GM23338 (cell line): ENCODE data around the gene WBP2NL.

Experiments used
- EZH2phosphoT487 ChIP-seq: fragments of 200-600 bp; sonication (generic); IDR thresholded peaks from one replicate; pipeline ENCODE4 v1.8.1; 2018; ENCODE audit warnings: antibody characterized with exemption; ENCODE audit not compliant: unreplicated experiment
- POLR2AphosphoS5 ChIP-seq: IDR thresholded peaks from 2 replicates; pipeline ENCODE4 v1.6.1; 2016; ENCODE audit warnings: antibody characterized with exemption, low read depth
- TF ChIP-seq, protein P1 (sequence below), 2 experiments: fragments of 200-600 bp in 1 of 2; sonication (generic) in 1 of 2; conservative IDR thresholded peaks; 2 replicates each; pipeline versions ENCODE4 v1.5.1 to v1.6.1; 2016 to 2017; ENCODE audit warnings: antibody characterized with exemption in 2 of 2, low read depth in 2 of 2, mild to moderate bottlenecking in 2 of 2, moderate library complexity in 1 of 2
- TF ChIP-seq, protein P2 (sequence below): IDR thresholded peaks from one replicate; pipeline ENCODE4 v1.6.1; 2018; ENCODE audit warnings: antibody characterized with exemption; ENCODE audit not compliant: unreplicated experiment

DNA sequence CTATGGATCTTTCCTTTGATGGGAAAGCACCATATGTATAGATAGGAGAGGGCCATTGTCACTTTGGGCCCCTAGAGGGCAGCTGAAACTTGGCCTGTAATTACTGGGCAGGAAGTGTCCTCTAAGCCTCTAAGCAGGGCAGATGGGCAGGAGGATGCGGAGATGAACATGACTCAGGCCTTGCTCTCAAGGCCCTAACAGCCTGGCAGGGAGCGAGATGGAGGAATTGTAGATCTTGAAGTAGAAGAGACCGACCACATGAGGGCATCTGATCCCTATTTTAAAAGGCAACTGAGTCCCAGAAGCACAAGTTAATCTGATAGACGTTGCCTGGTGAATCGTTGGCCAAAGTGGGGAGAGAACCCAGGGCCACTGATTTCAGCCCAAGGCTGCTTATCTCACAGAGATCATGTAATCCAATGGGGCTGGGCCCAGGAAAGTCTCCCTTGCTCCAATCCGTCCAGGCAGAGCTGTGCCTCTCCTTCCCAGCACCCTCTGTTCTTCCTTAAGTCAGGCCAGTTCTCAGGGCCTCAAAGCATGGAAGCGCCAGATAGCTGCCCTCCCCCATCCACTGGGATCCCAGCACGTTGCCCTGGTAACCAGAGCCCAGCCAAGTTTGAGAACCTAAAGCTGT is 31.9 kb upstream of the WBP2NL start:
- TF ChIP-seq, protein P1, sequence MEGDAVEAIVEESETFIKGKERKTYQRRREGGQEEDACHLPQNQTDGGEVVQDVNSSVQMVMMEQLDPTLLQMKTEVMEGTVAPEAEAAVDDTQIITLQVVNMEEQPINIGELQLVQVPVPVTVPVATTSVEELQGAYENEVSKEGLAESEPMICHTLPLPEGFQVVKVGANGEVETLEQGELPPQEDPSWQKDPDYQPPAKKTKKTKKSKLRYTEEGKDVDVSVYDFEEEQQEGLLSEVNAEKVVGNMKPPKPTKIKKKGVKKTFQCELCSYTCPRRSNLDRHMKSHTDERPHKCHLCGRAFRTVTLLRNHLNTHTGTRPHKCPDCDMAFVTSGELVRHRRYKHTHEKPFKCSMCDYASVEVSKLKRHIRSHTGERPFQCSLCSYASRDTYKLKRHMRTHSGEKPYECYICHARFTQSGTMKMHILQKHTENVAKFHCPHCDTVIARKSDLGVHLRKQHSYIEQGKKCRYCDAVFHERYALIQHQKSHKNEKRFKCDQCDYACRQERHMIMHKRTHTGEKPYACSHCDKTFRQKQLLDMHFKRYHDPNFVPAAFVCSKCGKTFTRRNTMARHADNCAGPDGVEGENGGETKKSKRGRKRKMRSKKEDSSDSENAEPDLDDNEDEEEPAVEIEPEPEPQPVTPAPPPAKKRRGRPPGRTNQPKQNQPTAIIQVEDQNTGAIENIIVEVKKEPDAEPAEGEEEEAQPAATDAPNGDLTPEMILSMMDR (conservative IDR thresholded peaks at IDR 0.05; ENCODE audit: low read depth in 2 of 2): peak; percentile 59 to 73
- TF ChIP-seq POLR2AphosphoS5 (no peak), EZH2phosphoT487 (no peak)
- TF ChIP-seq, protein P2, sequence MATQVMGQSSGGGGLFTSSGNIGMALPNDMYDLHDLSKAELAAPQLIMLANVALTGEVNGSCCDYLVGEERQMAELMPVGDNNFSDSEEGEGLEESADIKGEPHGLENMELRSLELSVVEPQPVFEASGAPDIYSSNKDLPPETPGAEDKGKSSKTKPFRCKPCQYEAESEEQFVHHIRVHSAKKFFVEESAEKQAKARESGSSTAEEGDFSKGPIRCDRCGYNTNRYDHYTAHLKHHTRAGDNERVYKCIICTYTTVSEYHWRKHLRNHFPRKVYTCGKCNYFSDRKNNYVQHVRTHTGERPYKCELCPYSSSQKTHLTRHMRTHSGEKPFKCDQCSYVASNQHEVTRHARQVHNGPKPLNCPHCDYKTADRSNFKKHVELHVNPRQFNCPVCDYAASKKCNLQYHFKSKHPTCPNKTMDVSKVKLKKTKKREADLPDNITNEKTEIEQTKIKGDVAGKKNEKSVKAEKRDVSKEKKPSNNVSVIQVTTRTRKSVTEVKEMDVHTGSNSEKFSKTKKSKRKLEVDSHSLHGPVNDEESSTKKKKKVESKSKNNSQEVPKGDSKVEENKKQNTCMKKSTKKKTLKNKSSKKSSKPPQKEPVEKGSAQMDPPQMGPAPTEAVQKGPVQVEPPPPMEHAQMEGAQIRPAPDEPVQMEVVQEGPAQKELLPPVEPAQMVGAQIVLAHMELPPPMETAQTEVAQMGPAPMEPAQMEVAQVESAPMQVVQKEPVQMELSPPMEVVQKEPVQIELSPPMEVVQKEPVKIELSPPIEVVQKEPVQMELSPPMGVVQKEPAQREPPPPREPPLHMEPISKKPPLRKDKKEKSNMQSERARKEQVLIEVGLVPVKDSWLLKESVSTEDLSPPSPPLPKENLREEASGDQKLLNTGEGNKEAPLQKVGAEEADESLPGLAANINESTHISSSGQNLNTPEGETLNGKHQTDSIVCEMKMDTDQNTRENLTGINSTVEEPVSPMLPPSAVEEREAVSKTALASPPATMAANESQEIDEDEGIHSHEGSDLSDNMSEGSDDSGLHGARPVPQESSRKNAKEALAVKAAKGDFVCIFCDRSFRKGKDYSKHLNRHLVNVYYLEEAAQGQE: no peak
